ENCODE results near the gene WNT8B.

DNA sequence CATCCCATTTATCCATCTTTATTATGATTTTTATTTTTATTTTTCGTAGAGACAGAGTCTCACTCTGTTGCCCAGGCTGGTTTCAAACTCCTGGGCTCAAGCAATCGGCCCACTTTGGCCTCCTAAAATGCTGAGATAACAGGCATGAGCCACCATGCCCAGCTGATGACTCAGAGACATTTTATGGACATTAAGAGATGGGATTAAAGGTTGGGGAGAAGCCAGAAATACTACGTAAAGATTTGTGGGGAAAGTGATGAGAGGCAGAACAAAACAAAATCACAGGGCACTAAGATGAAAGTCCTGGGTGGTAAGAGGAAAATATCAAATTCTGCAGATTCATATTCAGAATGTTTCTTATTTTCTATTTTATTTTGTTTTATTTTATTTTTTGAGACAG is 7.6 kb downstream of the WNT8B start:
- TF ChIP-seq, protein P1, sequence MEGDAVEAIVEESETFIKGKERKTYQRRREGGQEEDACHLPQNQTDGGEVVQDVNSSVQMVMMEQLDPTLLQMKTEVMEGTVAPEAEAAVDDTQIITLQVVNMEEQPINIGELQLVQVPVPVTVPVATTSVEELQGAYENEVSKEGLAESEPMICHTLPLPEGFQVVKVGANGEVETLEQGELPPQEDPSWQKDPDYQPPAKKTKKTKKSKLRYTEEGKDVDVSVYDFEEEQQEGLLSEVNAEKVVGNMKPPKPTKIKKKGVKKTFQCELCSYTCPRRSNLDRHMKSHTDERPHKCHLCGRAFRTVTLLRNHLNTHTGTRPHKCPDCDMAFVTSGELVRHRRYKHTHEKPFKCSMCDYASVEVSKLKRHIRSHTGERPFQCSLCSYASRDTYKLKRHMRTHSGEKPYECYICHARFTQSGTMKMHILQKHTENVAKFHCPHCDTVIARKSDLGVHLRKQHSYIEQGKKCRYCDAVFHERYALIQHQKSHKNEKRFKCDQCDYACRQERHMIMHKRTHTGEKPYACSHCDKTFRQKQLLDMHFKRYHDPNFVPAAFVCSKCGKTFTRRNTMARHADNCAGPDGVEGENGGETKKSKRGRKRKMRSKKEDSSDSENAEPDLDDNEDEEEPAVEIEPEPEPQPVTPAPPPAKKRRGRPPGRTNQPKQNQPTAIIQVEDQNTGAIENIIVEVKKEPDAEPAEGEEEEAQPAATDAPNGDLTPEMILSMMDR (IDR thresholded peaks at IDR 0.05): no peak
- no peak for TF ChIP-seq ZFX (IDR thresholded peaks at IDR 0.05; ENCODE audit: borderline replicate concordance)

All from 22Rv1 (cell line).